Breast epithelium (tissue), 4 donors: ENCODE measurements around the gene IFIH1. TPM values are rescaled to one million over a fixed set of nuclear protein-coding genes. Genes with fewer than 3 reads are reported as not detected.

Source experiments
- DNase-seq, 2 donors: peaks; one replicate each; pipeline ENCODE4 v3.0.0-alpha.2; 2019; ENCODE audit warnings: low spot score in 2 of 2
- H3K27ac ChIP-seq, 2 donors: fragments of 200-600 bp; sonication (generic) in 1 of 2; one replicate each; pipeline ENCODE4 v1.5.1; 2016 to 2019; ENCODE audit warnings: mild to moderate bottlenecking in 1 of 2
- H3K27me3 ChIP-seq, 2 donors: fragments of 200-600 bp; sonication (generic) in 1 of 2; one replicate each; pipeline versions ENCODE4 v1.5.1 to v1.6.0; 2017 to 2019; ENCODE audit warnings: control low read depth in 1 of 2, mild to moderate bottlenecking in 1 of 2
- H3K36me3 ChIP-seq: fragments of 200-600 bp; one replicate; pipeline ENCODE4 v1.5.1; 2019
- H3K4me1 ChIP-seq, 2 donors: fragments of 200-600 bp; sonication (generic); one replicate each; pipeline ENCODE4 v1.5.1; 2016 to 2019; ENCODE audit warnings: control low read depth in 1 of 2
- H3K4me3 ChIP-seq, 3 donors: fragments of 200-600 bp; sonication (generic); 1 replicate in 2 of 3; 2 replicates in 1 of 3; pipeline ENCODE4 v1.5.1; 2016 to 2019; ENCODE audit warnings: mild to moderate bottlenecking in 3 of 3, moderate library complexity in 2 of 3
- H3K9me3 ChIP-seq, 2 donors: fragments of 200-600 bp; sonication (generic) in 1 of 2; one replicate each; pipeline ENCODE4 v1.5.1; 2016 to 2019; ENCODE audit warnings: control low read depth in 1 of 2
- POLR2A ChIP-seq: fragments of 450-650 bp; IDR thresholded peaks from one replicate; pipeline ENCODE4 v1.6.1; 2016; ENCODE audit warnings: antibody characterized with exemption, mild to moderate bottlenecking, moderate library complexity
- POLR2AphosphoS5 ChIP-seq, 3 donors: sonication (generic); formaldehyde crosslinking; IDR thresholded peaks; one replicate each; pipeline ENCODE4 v1.6.1; 2017; ENCODE audit warnings: antibody characterized with exemption in 3 of 3
- intact Hi-C: fragments of 100-400 bp; cut with DNase I; formaldehyde crosslinking; loops from one replicate; pipeline ENCODE4 v1.15.1; 2023; ENCODE audit warnings: low total_unique reads
- total RNA-seq, 3 donors: library from RNA; depleted of rRNA; stranded (reverse); fragments of >200 nt; gene quantifications; one replicate each; pipeline ENCODE4 v1.1.0, GENCODE V29; 2016
- TF ChIP-seq, protein P1 (sequence below), 3 donors: fragments of 450-650 bp; IDR thresholded peaks; one replicate each; pipeline ENCODE4 v1.5.1; 2016 to 2017; ENCODE audit warnings: antibody characterized with exemption in 3 of 3, mild to moderate bottlenecking in 3 of 3, moderate library complexity in 3 of 3

IFIH1 gene
- total RNA-seq, 3 donors from 2014 or later = 9.6 to 19.9 (median 13.1) TPM

DNA sequence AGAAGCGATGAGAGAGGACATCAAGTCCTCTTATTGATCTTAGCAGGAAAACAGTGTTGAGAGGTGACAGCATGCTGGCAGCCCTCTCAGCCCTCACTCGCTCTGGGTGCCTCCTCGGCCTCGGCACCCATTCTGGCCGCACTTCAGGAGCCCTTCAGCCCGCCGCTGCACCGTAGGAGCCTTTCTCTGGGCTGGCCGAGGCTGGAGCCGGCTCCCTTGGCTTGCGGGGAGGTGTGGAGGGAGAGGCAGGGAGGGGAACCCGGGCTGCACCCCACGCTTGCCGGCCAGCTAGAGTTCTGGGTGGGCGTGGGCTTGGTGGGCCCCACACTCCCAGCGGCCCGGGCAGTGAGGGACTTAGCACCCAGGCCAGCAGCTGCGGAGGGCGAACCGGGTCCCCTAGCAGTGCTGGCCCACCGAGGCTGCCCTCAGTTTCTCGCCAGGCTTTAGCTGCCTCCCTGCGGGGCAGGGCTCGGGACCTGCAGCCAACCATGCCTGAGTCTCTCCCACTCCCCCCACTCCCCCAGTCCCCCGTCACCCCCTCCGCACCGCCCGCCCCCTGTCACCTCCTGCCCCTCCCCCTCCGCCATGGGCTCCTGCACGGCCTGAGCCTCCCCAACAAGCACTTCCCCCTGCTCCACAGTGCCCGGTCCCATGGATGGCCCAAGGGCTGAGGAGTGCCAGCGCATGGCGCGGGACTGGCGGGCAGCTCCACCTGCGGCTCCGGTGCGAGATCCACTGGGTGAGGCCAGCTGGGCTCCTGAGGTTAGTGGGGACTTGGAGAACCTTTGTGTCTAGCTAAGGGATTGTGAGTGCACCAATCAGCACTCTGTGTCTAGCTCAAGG, 83.6 kb downstream of the IFIH1 start:
- no peaks in the 10 kb centered on the region for H3K36me3 ChIP-seq
- H3K27ac ChIP-seq = peak overlapping the region in 1 of 2 donors; percentile 3
- H3K27me3 ChIP-seq = no peaks in the 10 kb centered on the region
- peaks cover 0 to 9% of the 10 kb centered on the region in 2 donors for H3K9me3 ChIP-seq
- DNase-seq = no peak
- TF ChIP-seq POLR2A (no peak), POLR2AphosphoS5 (IDR thresholded peaks at IDR 0.05) (no peak)
- TF ChIP-seq, protein P1, sequence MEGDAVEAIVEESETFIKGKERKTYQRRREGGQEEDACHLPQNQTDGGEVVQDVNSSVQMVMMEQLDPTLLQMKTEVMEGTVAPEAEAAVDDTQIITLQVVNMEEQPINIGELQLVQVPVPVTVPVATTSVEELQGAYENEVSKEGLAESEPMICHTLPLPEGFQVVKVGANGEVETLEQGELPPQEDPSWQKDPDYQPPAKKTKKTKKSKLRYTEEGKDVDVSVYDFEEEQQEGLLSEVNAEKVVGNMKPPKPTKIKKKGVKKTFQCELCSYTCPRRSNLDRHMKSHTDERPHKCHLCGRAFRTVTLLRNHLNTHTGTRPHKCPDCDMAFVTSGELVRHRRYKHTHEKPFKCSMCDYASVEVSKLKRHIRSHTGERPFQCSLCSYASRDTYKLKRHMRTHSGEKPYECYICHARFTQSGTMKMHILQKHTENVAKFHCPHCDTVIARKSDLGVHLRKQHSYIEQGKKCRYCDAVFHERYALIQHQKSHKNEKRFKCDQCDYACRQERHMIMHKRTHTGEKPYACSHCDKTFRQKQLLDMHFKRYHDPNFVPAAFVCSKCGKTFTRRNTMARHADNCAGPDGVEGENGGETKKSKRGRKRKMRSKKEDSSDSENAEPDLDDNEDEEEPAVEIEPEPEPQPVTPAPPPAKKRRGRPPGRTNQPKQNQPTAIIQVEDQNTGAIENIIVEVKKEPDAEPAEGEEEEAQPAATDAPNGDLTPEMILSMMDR (IDR thresholded peaks at IDR 0.05) = no peak
- H3K4me1 ChIP-seq = no peaks in the 10 kb centered on the region
- H3K4me3 ChIP-seq = no peak overlapping the region
- intact Hi-C loops = no loop called here

DNA sequence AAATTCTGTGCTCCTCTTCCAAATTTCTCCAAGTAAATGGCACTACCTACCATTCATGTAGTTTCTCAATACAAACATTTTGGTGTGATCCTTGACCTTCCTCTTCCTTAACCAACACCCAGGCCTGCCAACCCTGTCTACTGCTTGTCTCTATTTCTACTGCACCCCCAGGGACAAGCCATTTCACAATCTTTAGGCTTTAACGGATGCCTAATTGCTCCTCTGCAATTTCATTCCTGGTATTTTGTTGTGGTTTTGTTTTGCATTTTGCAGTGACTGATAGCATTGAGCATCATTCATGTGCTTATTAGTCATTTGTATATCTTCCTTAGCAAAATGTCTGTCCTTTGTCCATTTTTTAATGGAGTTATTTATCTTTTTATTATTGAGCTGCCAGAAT, 85.3 kb downstream of the IFIH1 start:
- Histone ChIP-seq H3K9me3 (peaks cover 0 to 9% of the 10 kb centered on the region in 2 donors), H3K27me3 (no peaks in the 10 kb centered on the region), H3K4me1 (no peaks in the 10 kb centered on the region), H3K36me3 (no peaks in the 10 kb centered on the region), H3K4me3 (no peak overlapping the region), H3K27ac (no peak overlapping the region)
- intact Hi-C loops = no loop called here
- no peak for DNase-seq
- TF ChIP-seq POLR2AphosphoS5 (IDR thresholded peaks at IDR 0.05) (no peak), POLR2A (no peak)
- TF ChIP-seq, protein P1 (IDR thresholded peaks at IDR 0.05) = no peak

DNA sequence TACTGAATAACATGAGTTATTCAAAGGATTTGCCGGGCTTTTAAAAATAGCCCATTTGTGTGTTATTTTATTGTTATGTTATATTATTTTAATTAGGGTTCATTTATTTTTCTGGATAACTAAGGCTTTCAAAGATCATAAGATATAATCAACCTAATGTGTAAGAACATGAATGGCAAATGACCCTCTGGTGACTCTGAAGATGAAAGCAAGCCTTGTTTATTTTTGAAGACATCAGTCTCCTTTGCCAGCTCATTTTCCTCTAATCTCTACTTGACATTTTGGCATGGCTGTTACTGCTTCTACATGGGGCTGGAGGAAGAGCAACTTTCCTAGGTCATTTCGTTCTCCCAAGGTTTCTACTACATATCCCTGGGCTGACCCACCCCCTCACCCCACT, 85.8 kb downstream of the IFIH1 start:
- no peak overlapping the region for H3K4me3 ChIP-seq
- H3K36me3 ChIP-seq = no peaks in the 10 kb centered on the region
- no peak overlapping the region for H3K27ac ChIP-seq
- H3K9me3 ChIP-seq = peaks cover 0 to 9% of the 10 kb centered on the region in 2 donors
- H3K27me3 ChIP-seq = no peaks in the 10 kb centered on the region
- no peak for DNase-seq
- intact Hi-C loops = no loop called here
- no peaks in the 10 kb centered on the region for H3K4me1 ChIP-seq
- no peak for TF ChIP-seq POLR2AphosphoS5 (IDR thresholded peaks at IDR 0.05)
- TF ChIP-seq, protein P1 (IDR thresholded peaks at IDR 0.05) = no peak
- TF ChIP-seq POLR2A = no peak

- intact Hi-C loops = no loop called here
- DNase-seq = no peak
- TF ChIP-seq, protein P1 (IDR thresholded peaks at IDR 0.05) = no peak
- TF ChIP-seq POLR2A (no peak), POLR2AphosphoS5 (IDR thresholded peaks at IDR 0.05) (no peak)
- H3K4me1 ChIP-seq = no peaks in the 10 kb centered on the region
- H3K36me3 ChIP-seq = no peaks in the 10 kb centered on the region
- H3K9me3 ChIP-seq = peaks cover 0 to 9% of the 10 kb centered on the region in 2 donors
- no peaks in the 10 kb centered on the region for H3K27me3 ChIP-seq
- H3K4me3 ChIP-seq = no peak overlapping the region
- H3K27ac ChIP-seq = no peak overlapping the region
These were observed 86.5 kb downstream of the IFIH1 start for GRCh38 chr2:162232027-162232426.

DNA sequence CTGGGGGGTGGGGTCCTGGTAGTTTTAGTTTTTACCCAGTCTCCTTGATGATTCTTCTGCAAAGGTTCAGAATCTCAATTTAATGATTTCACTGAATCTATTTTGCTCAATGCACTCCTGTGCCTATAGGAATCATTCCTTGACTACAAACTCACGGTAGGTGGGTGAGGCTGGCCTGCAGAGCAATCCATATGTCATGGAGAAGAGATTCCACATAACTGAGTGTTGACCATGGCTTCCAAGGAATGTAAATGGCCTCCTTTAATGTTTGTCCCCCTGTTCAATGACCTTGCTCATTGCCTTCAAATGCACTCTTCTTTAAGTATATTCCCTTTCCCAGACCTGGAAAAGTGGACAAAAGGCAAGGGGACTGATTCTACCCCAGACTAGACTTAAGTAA, 87.7 kb downstream of the IFIH1 start:
- intact Hi-C loops = no loop called here
- no peak for TF ChIP-seq POLR2A
- TF ChIP-seq, protein P1 (IDR thresholded peaks at IDR 0.05) = no peak
- TF ChIP-seq POLR2AphosphoS5 (IDR thresholded peaks at IDR 0.05) = no peak

More for the DNA sequence above, 87.7 kb downstream of the IFIH1 start:
- Histone ChIP-seq H3K27me3 (no peaks in the 10 kb centered on the region), H3K4me1 (no peaks in the 10 kb centered on the region), H3K27ac (no peak overlapping the region), H3K9me3 (peaks cover 0 to 9% of the 10 kb centered on the region in 2 donors), H3K4me3 (no peak overlapping the region), H3K36me3 (no peaks in the 10 kb centered on the region)
- DNase-seq = no peak
